Transverse colon (tissue), 4 donors: Measurements from ENCODE around the gene YLPM1. TPM values are rescaled to one million over a fixed set of nuclear protein-coding genes. Genes with fewer than 3 reads are reported as not detected.

ENCODE experiments used
- DNase-seq: peaks from one replicate; pipeline ENCODE4 v3.0.0-alpha.2; 2019
- H3K27ac ChIP-seq, 4 donors: fragments of 200-600 bp; sonication (generic); 2 replicates each; pipeline ENCODE4 v1.5.1; 2016 to 2018; ENCODE audit warnings: inconsistent platforms in 4 of 4
- H3K27me3 ChIP-seq: fragments of 200-600 bp; sonication (generic); 2 replicates; pipeline ENCODE4 v1.5.1; 2017; ENCODE audit warnings: inconsistent platforms
- H3K36me3 ChIP-seq, 4 donors: fragments of 200-600 bp; sonication (generic); 2 replicates each; pipeline ENCODE4 v1.5.1; 2017 to 2019; ENCODE audit warnings: inconsistent platforms in 4 of 4
- H3K4me1 ChIP-seq, 4 donors: fragments of 200-600 bp; sonication (generic); 2 replicates each; pipeline ENCODE4 v1.5.1; 2017 to 2020; ENCODE audit warnings: inconsistent platforms in 4 of 4
- H3K4me3 ChIP-seq, 4 donors: fragments of 200-600 bp; sonication (generic); 1 replicate in 1 of 4; 2 replicates in 3 of 4; pipeline versions ENCODE4 v1.5.1 to v1.6.1; 2017 to 2019; ENCODE audit warnings: inconsistent platforms in 4 of 4
- H3K9me3 ChIP-seq, 2 donors: fragments of 200-600 bp; sonication (generic); 2 replicates each; pipeline ENCODE4 v1.5.1; 2017 to 2019; ENCODE audit warnings: inconsistent platforms in 2 of 2
- EP300 ChIP-seq: sonication (generic); formaldehyde crosslinking; IDR thresholded peaks from one replicate; pipeline ENCODE4 v1.6.1; 2017; ENCODE audit warnings: antibody characterized with exemption, low read depth
- POLR2A ChIP-seq: fragments of 450-650 bp; IDR thresholded peaks from one replicate; pipeline ENCODE4 v1.6.1; 2016; ENCODE audit warnings: antibody characterized with exemption, mild to moderate bottlenecking, moderate library complexity
- POLR2AphosphoS5 ChIP-seq, 3 donors: sonication (generic); formaldehyde crosslinking; IDR thresholded peaks; one replicate each; pipeline ENCODE4 v1.6.1; 2016; ENCODE audit warnings: antibody characterized with exemption in 3 of 3
- WGBS, 2 donors: methylation state at CpG; one replicate each; pipeline ENCODE4 v1.1.5; 2018; ENCODE audit warnings: low coverage in 1 of 2; 5-methylcytosine and 5-hydroxymethylcytosine counted together
- in situ Hi-C, 4 donors: fragments of 200-750 bp; cut with MboI; loops; one replicate each; pipeline versions ENCODE4 v1.15.0 to v1.15.1; 2017; ENCODE audit warnings: low sequenced_read_pairs in 3 of 4, low pct_ligation_motif_present in 1 of 4, low pct_unique_long_range_greater_than_20kb in 1 of 4
- intact Hi-C: fragments of 100-400 bp; cut with DNase I; formaldehyde crosslinking; loops from one replicate; pipeline ENCODE4 v1.15.1; 2023; ENCODE audit warnings: low total_unique reads
- total RNA-seq, 4 donors: library from RNA; depleted of rRNA; stranded (reverse); fragments of >200 nt; gene quantifications; one replicate each; pipeline ENCODE4 v1.1.0, GENCODE V29; 2016
- TF ChIP-seq, protein P1 (sequence below), 5 experiments: fragments of 200-600 bp in 3 of 5; fragments of 450-650 bp in 2 of 5; sonication (generic) in 3 of 5; IDR thresholded peaks; 1 replicate in 2 of 5; 2 replicates in 3 of 5; pipeline ENCODE4 v1.5.1; 2016 to 2017; ENCODE audit warnings: antibody characterized with exemption in 5 of 5, inconsistent platforms in 3 of 5, mild to moderate bottlenecking in 2 of 5, moderate library complexity in 1 of 5

Gene YLPM1
- total RNA-seq, 4 donors from 2014 or later = 26.1 to 62.4 (median 35.0) TPM

DNA sequence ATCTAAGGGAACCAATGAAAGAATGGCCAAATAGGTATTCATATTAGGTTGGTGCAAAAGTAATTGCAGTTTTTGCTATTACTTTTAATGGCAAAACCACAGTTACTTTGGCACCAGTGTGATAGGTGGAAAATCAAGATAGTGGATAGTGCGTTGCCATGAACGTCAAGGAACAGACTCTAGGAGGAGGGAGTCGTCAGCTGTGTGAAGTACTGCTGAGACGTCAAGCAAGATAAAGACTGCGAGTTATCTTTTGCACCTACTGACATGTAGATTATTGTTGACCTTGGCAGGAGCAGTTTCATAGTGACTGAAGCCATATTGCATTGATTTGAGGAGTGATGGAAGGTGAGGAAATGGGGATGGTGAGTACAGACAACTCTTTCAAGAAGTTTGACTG, 8.3 kb downstream of the YLPM1 start:
- Histone ChIP-seq H3K4me1 (peaks cover 0 to 23% (median 2%) of the 10 kb centered on the region in 4 donors), H3K27ac (no peak overlapping the region), H3K4me3 (no peak overlapping the region), H3K27me3 (no peaks in the 10 kb centered on the region), H3K36me3 (peaks cover 0 to 3% (median 0%) of the 10 kb centered on the region in 4 donors), H3K9me3 (no peaks in the 10 kb centered on the region)
- no peak for TF ChIP-seq EP300
- TF ChIP-seq, protein P1, sequence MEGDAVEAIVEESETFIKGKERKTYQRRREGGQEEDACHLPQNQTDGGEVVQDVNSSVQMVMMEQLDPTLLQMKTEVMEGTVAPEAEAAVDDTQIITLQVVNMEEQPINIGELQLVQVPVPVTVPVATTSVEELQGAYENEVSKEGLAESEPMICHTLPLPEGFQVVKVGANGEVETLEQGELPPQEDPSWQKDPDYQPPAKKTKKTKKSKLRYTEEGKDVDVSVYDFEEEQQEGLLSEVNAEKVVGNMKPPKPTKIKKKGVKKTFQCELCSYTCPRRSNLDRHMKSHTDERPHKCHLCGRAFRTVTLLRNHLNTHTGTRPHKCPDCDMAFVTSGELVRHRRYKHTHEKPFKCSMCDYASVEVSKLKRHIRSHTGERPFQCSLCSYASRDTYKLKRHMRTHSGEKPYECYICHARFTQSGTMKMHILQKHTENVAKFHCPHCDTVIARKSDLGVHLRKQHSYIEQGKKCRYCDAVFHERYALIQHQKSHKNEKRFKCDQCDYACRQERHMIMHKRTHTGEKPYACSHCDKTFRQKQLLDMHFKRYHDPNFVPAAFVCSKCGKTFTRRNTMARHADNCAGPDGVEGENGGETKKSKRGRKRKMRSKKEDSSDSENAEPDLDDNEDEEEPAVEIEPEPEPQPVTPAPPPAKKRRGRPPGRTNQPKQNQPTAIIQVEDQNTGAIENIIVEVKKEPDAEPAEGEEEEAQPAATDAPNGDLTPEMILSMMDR (IDR thresholded peaks at IDR 0.05) = no peak
- TF ChIP-seq POLR2A = no peak
- in situ Hi-C loops (no loop called here), intact Hi-C loops (no loop called here)
- no peak for DNase-seq
- WGBS, 2 donors = 90% methylated on average over 5 of the region's 5 CpGs; no CpG with 5 or more reads in 1 of the 2 donors

DNA sequence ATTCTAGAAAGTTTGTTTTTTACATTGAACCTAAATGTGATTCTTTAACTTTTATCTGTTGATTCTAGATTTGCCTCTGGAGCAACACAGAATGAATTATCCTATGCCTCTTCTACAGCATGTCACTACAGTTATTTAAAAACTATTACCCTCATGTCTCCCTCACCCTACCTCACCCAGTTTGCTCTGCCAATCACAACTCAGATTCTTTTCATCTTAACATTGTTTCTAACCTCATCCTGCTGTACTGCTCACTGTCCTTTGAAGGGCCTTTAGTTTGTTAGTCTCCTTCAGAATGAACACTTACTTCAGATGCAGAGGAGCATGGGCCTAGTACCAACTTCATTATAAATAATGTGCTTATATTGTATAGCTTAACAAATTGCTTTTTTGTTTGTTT, 21.5 kb downstream of the YLPM1 start:
- intact Hi-C loops = no loop called here
- H3K27ac ChIP-seq = no peak overlapping the region
- H3K36me3 ChIP-seq = peaks cover 0 to 39% (median 19%) of the 10 kb centered on the region in 4 donors
- in situ Hi-C loops = no loop called here
- H3K4me1 ChIP-seq = no peaks in the 10 kb centered on the region
- DNase-seq = no peak
- TF ChIP-seq POLR2A = no peak
- TF ChIP-seq, protein P1 (IDR thresholded peaks at IDR 0.05) = no peak
- no peak for TF ChIP-seq POLR2AphosphoS5 (IDR thresholded peaks at IDR 0.05)
- no peak for TF ChIP-seq EP300
- no peak overlapping the region for H3K4me3 ChIP-seq
- H3K9me3 ChIP-seq = no peaks in the 10 kb centered on the region
- H3K27me3 ChIP-seq = no peaks in the 10 kb centered on the region

DNA sequence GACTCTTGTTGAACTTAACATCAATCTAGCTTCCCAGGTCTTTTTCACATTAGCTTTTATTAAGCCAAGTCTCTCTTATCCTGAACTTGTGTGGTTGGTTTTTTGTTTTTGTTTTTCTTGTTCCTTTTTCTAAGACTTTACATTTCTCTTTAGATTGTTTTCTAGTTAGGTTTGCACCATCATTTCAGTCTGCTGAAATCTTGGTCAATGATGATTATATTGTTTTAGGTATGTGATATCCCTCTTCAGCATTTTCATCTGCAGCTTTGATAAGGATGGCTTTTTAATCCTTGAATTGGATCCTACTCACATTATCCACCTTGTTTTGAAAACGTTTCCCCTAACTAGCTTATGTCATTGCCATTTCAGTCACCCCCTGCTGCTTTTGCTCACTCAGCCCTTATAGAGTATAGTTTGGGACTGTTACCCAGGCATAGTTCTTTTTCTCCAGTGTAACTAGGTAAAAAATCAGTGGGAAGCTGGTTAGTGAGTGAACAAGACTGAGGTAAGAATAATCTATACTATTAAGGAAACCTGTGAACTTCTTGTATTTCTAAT, 22.0 kb downstream of the YLPM1 start:
- no peak for DNase-seq
- Histone ChIP-seq H3K27me3 (no peaks in the 10 kb centered on the region), H3K36me3 (peaks cover 0 to 34% (median 17%) of the 10 kb centered on the region in 4 donors), H3K4me3 (no peak overlapping the region), H3K4me1 (no peaks in the 10 kb centered on the region), H3K27ac (no peak overlapping the region), H3K9me3 (no peaks in the 10 kb centered on the region)
- TF ChIP-seq, protein P1 (IDR thresholded peaks at IDR 0.05) = no peak
- TF ChIP-seq POLR2A (no peak), EP300 (no peak), POLR2AphosphoS5 (IDR thresholded peaks at IDR 0.05) (no peak)
- intact Hi-C loops (no loop called here), in situ Hi-C loops (no loop called here)
- WGBS, 2 donors = 52 to 67% methylated on average over 1 of the region's 1 CpG

DNA sequence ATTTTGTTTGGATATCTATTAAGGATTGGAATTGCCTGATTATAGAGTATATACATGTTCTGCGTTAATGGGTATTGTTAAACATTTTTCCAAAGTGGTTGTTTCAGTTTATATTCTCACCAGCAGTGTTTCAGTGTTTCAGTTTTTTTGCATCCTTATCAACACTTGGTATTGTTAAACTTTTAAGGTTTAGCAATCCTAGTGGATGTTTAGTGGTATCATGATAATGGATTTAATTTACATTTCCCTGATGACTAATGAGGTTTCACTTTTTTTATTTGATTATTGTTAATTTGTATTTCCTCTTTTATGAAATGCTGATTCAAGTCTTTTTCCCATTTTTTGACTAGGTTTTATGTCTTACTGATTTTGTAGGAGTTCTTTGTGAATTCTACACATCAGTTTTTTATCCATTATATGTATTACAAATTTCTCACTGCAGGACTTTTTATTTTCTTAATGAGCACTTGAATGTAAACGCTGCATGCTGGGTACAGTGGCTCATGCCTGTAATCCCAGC, 23.7 kb downstream of the YLPM1 start:
- Histone ChIP-seq H3K36me3 (peaks cover 0 to 20% (median 8%) of the 10 kb centered on the region in 4 donors), H3K27me3 (no peaks in the 10 kb centered on the region), H3K4me3 (no peak overlapping the region), H3K9me3 (no peaks in the 10 kb centered on the region), H3K4me1 (no peaks in the 10 kb centered on the region), H3K27ac (no peak overlapping the region)
- no peak for DNase-seq
- in situ Hi-C loops = no loop called here
- TF ChIP-seq POLR2AphosphoS5 (IDR thresholded peaks at IDR 0.05) = no peak
- TF ChIP-seq, protein P1 (IDR thresholded peaks at IDR 0.05) = peak in 1 of 5 experiments; percentile 8
- intact Hi-C loops = no loop called here
- WGBS, 2 donors = 92 to 95% methylated on average over 2 of the region's 2 CpGs
